ENCODE data around the gene SLC38A10. TPM values are rescaled to one million over a fixed set of nuclear protein-coding genes. Genes with fewer than 3 reads are reported as not detected.

The SLC38A10 gene
- polyA plus RNA-seq, 1 of the 3 experiments (the other 2 are of a cell fraction) = 82.2 TPM

- no peaks in the 10 kb centered on the region for H3K9me2 ChIP-seq
- no peak for DNase-seq
- TF ChIP-seq ZBTB33 (IDR thresholded peaks at IDR 0.05; ENCODE audit: borderline replicate concordance, low read depth) = no peak
- TF ChIP-seq FOSL2 (IDR thresholded peaks at IDR 0.05; ENCODE audit: borderline replicate concordance, low read depth) = no peak
- TF ChIP-seq, protein P1, sequence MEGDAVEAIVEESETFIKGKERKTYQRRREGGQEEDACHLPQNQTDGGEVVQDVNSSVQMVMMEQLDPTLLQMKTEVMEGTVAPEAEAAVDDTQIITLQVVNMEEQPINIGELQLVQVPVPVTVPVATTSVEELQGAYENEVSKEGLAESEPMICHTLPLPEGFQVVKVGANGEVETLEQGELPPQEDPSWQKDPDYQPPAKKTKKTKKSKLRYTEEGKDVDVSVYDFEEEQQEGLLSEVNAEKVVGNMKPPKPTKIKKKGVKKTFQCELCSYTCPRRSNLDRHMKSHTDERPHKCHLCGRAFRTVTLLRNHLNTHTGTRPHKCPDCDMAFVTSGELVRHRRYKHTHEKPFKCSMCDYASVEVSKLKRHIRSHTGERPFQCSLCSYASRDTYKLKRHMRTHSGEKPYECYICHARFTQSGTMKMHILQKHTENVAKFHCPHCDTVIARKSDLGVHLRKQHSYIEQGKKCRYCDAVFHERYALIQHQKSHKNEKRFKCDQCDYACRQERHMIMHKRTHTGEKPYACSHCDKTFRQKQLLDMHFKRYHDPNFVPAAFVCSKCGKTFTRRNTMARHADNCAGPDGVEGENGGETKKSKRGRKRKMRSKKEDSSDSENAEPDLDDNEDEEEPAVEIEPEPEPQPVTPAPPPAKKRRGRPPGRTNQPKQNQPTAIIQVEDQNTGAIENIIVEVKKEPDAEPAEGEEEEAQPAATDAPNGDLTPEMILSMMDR (IDR thresholded peaks at IDR 0.05) = no peak
- no peak overlapping the region for H3K4me3 ChIP-seq (ENCODE audit: low read depth in 2 of 2, low read length in 1 of 2)
- H3K79me2 ChIP-seq (ENCODE audit: insufficient read depth) = no peaks in the 10 kb centered on the region
- no peaks in the 10 kb centered on the region for H3K27me3 ChIP-seq (ENCODE audit: insufficient read depth)
- whole genome bisulfite sequencing (ENCODE audit: low lambda C conversion rate) = 96% methylated on average over 30 of the region's 40 CpGs
- no peak overlapping the region for H3K4me2 ChIP-seq
- H3K36me3 ChIP-seq (replicated peaks in 1 of 2; ENCODE audit: control insufficient read depth in 1 of 2, insufficient read depth in 2 of 2, low read length in 1 of 2) = peaks cover 41 to 81% of the 10 kb centered on the region in 2 experiments
- no peak overlapping the region for H2AFZ ChIP-seq (ENCODE audit: low read depth)
- H4K20me1 ChIP-seq (ENCODE audit: insufficient read depth) = no peaks in the 10 kb centered on the region
- H3K9ac ChIP-seq = no peak overlapping the region
- peaks cover 3% of the 10 kb centered on the region for H3F3A ChIP-seq (replicated peaks; ENCODE audit: insufficient read depth)
- H3K27ac ChIP-seq (ENCODE audit: low read depth in 2 of 2, low read length in 1 of 2) = no peak overlapping the region
- ChIA-PET POLR2A (no interaction called here), CTCF (interaction anchor here (0.7 to 1.8 kb wide), 4 partner anchors 10 to 220 kb away, joined by 3 to 6 read pairs (median 3); no protein-coding TSS in a partner anchor)
- peaks cover 0 to 6% of the 10 kb centered on the region in 2 experiments; a peak in 1 of 4 replicates for H3K4me1 ChIP-seq (ENCODE audit: control insufficient read depth in 1 of 2, insufficient read depth in 2 of 2, low read depth in 1 of 2, low read length in 1 of 2)
- no peaks in the 10 kb centered on the region for H3K9me3 ChIP-seq
Observed at GRCh38 chr17:81263371-81264181, 31.5 kb downstream of the SLC38A10 start.

DNA sequence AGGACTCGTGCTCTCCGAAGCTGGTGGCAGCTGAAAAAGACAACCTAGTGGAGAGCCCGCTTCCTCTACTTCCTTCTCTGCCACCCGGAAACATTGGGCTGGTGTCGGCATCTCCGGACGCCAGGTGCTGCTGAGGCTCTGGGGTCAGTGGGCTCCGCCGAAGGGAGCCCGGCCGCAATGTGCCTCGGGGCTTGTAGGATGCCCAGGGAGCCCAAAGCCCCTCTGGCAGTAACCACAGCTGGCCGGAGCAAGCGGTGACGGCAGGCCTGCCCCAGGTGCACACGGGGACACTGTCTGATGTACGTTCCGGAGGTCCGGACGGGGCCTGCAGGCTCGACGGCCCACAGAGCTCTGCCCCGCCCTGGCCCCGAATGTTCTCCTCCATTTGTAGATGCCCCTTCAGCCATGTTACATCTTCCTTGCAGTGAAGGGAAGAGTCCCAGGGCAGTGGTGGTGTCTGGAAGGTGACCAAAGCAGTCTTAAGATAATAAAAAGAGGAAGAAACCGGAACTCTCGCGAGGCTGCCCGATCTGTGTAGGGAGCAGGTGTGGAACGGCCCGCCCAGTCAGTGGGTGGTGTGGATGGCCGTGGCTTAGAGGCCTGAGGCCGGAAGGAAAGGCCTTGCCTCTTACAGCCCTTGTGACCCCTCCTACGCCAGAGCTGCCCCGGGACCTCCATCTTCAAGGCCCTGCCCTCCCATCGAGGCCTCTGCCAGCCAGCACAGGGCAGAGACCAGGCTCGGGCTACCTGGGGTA lies 33.3 kb downstream of the SLC38A10 start:
- Histone ChIP-seq H3K9me3 (no peaks in the 10 kb centered on the region), H3K4me3 (ENCODE audit: low read depth in 2 of 2, low read length in 1 of 2) (no peak overlapping the region), H4K20me1 (ENCODE audit: insufficient read depth) (peaks cover 10% of the 10 kb centered on the region; the same call in 1 of the 2 replicates), H3K27ac (ENCODE audit: low read depth in 2 of 2, low read length in 1 of 2) (no peak overlapping the region), H3K4me1 (ENCODE audit: control insufficient read depth in 1 of 2, insufficient read depth in 2 of 2, low read depth in 1 of 2, low read length in 1 of 2) (peaks cover 0 to 15% of the 10 kb centered on the region in 2 experiments; a peak in 1 of 4 replicates), H2AFZ (ENCODE audit: low read depth) (no peak overlapping the region), H3K79me2 (ENCODE audit: insufficient read depth) (no peaks in the 10 kb centered on the region), H3F3A (replicated peaks; ENCODE audit: insufficient read depth) (no peaks in the 10 kb centered on the region), H3K9ac (no peak overlapping the region), H3K27me3 (ENCODE audit: insufficient read depth) (no peaks in the 10 kb centered on the region), H3K4me2 (no peak overlapping the region), H3K36me3 (replicated peaks in 1 of 2; ENCODE audit: control insufficient read depth in 1 of 2, insufficient read depth in 2 of 2, low read length in 1 of 2) (peaks cover 31 to 83% of the 10 kb centered on the region in 2 experiments), H3K9me2 (no peaks in the 10 kb centered on the region)
- DNase-seq = no peak
- 92% methylated on average over 33 of the region's 36 CpGs for WGBS (ENCODE audit: low lambda C conversion rate)
- CTCF ChIA-PET = interaction anchor here (0.8 to 1.8 kb wide), 5 partner anchors 8 to 339 kb away, joined by 3 to 10 read pairs (median 3); no protein-coding TSS in a partner anchor
- POLR2A ChIA-PET = no interaction called here
- TF ChIP-seq RFX5 (IDR thresholded peaks at IDR 0.05; ENCODE audit: low read length) (no peak), CHD2 (IDR thresholded peaks at IDR 0.05; ENCODE audit: low read length, partially characterized antibody) (no peak), ZBTB33 (IDR thresholded peaks at IDR 0.05; ENCODE audit: borderline replicate concordance, low read depth) (no peak), RXRA (IDR thresholded peaks at IDR 0.05; ENCODE audit: borderline replicate concordance, low read depth) (no peak), SMC3 (IDR thresholded peaks at IDR 0.05; ENCODE audit: low read depth, low read length) (no peak), USF2 (IDR thresholded peaks at IDR 0.05; ENCODE audit: borderline replicate concordance, low read depth, low read length) (no peak), FOXJ3 (CRISPR knock-in tag; IDR thresholded peaks at IDR 0.05) (no peak), GATA2 (CRISPR knock-in tag; IDR thresholded peaks at IDR 0.05) (no peak)
- TF ChIP-seq, protein P2, sequence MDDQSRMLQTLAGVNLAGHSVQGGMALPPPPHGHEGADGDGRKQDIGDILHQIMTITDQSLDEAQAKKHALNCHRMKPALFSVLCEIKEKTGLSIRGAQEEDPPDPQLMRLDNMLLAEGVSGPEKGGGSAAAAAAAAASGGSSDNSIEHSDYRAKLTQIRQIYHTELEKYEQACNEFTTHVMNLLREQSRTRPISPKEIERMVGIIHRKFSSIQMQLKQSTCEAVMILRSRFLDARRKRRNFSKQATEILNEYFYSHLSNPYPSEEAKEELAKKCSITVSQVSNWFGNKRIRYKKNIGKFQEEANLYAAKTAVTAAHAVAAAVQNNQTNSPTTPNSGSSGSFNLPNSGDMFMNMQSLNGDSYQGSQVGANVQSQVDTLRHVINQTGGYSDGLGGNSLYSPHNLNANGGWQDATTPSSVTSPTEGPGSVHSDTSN (IDR thresholded peaks at IDR 0.05) = no peak
- TF ChIP-seq, protein P1 (IDR thresholded peaks at IDR 0.05) = no peak

Measured in SK-N-SH (cell line).